Body of pancreas (tissue), 4 donors: ENCODE data around the gene NYNRIN.

Experiments used
- POLR2A ChIP-seq, 3 donors: fragments of 450-650 bp; IDR thresholded peaks; one replicate each; pipeline ENCODE4 v1.6.1; 2016; ENCODE audit warnings: antibody characterized with exemption in 3 of 3, mild to moderate bottlenecking in 2 of 3
- TF ChIP-seq, protein P1 (sequence below), 7 experiments: fragments of 450-650 bp in 4 of 7; fragments of 200-600 bp in 3 of 7; sonication (generic) in 3 of 7; IDR thresholded peaks; one replicate each; pipeline ENCODE4 v1.5.1; 2016 to 2019; ENCODE audit warnings: antibody characterized with exemption in 7 of 7

DNA sequence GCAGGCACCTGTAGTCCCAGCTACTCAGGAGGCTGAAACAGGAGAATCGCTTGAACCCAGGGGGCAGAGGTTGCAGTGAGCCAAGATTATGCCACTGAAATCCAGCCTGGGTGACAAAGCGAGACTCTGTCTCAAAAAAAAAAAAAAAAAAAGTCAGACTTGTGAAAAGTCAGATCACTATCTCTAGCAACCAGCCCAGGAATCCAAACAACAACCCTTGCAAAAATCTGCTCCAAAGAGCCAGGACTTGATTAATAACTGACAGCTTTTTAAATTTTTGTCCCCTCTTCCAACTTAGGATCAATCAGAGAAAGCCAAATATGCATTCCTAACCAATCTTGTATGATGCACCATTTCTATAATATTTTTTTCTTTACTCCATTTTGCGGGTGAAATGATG, 38.5 kb upstream of the NYNRIN start:
- TF ChIP-seq, protein P1, sequence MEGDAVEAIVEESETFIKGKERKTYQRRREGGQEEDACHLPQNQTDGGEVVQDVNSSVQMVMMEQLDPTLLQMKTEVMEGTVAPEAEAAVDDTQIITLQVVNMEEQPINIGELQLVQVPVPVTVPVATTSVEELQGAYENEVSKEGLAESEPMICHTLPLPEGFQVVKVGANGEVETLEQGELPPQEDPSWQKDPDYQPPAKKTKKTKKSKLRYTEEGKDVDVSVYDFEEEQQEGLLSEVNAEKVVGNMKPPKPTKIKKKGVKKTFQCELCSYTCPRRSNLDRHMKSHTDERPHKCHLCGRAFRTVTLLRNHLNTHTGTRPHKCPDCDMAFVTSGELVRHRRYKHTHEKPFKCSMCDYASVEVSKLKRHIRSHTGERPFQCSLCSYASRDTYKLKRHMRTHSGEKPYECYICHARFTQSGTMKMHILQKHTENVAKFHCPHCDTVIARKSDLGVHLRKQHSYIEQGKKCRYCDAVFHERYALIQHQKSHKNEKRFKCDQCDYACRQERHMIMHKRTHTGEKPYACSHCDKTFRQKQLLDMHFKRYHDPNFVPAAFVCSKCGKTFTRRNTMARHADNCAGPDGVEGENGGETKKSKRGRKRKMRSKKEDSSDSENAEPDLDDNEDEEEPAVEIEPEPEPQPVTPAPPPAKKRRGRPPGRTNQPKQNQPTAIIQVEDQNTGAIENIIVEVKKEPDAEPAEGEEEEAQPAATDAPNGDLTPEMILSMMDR (IDR thresholded peaks at IDR 0.05): no peak
- TF ChIP-seq POLR2A (IDR thresholded peaks at IDR 0.05): no peak
